Measurements from ENCODE around the gene KDM7A.

DNA sequence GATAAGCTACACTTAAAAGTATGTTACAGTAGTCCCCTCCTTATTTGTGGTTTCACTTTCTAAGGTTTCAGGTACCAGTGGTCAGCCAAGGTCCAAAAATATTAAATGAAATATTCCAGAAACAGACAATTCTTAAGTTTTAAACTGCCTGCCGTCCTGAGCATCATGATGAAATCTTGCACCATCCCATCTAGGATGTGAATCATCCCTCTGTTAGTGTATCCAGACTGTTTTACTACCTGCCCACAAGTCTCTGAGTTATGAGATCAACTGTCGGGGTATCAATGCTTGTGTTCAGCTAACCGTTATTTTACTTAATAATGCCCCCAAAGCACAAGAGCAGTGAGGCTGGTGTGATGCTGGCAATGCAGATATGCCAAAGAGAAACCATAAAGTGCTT lies 11.4 kb downstream of the KDM7A start:
- TF ChIP-seq, protein P1, sequence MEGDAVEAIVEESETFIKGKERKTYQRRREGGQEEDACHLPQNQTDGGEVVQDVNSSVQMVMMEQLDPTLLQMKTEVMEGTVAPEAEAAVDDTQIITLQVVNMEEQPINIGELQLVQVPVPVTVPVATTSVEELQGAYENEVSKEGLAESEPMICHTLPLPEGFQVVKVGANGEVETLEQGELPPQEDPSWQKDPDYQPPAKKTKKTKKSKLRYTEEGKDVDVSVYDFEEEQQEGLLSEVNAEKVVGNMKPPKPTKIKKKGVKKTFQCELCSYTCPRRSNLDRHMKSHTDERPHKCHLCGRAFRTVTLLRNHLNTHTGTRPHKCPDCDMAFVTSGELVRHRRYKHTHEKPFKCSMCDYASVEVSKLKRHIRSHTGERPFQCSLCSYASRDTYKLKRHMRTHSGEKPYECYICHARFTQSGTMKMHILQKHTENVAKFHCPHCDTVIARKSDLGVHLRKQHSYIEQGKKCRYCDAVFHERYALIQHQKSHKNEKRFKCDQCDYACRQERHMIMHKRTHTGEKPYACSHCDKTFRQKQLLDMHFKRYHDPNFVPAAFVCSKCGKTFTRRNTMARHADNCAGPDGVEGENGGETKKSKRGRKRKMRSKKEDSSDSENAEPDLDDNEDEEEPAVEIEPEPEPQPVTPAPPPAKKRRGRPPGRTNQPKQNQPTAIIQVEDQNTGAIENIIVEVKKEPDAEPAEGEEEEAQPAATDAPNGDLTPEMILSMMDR (conservative IDR thresholded peaks at IDR 0.05; ENCODE audit: low read depth, low read length), result no peak
- TF ChIP-seq EZH2 (IDR thresholded peaks at IDR 0.05; ENCODE audit: borderline replicate concordance, low read depth, low read length, poor library complexity, severe bottlenecking), result no peak
